OCI-LY3 (cell line): ENCODE results near the gene FGF3.

ENCODE experiments used
- H2AFZ ChIP-seq: fragments of 200-600, 300-600 bp; shearing (Covaris generic); 2 replicates; pipeline ENCODE4 v1.6.0; 2014; ENCODE audit warnings: antibody characterized with exemption, low read depth, low read length
- H3K27ac ChIP-seq: fragments of 200-600, 300-600 bp; sonication (generic); 2 replicates; pipeline ENCODE4 v1.5.1; 2014; ENCODE audit warnings: mild to moderate bottlenecking, low read length, moderate library complexity, mixed read lengths
- H3K27me3 ChIP-seq: fragments of 200-600, 300-600 bp; sonication (generic); 2 replicates; pipeline ENCODE4 v1.6.1; 2014; ENCODE audit warnings: low read depth, low read length, mixed read lengths
- H3K36me3 ChIP-seq: fragments of 200-600, 300-600 bp; sonication (generic); replicated peaks from 2 replicates; pipeline ENCODE3; 2014; ENCODE audit warnings: low read depth, low read length, mixed read lengths
- H3K4me1 ChIP-seq: fragments of 300-600, 200-600 bp; sonication (generic); 2 replicates; pipeline ENCODE4 v1.6.1; 2014; ENCODE audit warnings: low read length, mixed read lengths
- H3K4me2 ChIP-seq: fragments of 200-600, 300-600 bp; sonication (generic); 2 replicates; pipeline ENCODE4 v1.6.1; 2014; ENCODE audit warnings: low read length, mixed read lengths
- H3K4me3 ChIP-seq: fragments of 300-600, 200-600 bp; sonication (generic); 2 replicates; pipeline ENCODE4 v1.5.1; 2014; ENCODE audit warnings: antibody characterized with exemption, mild to moderate bottlenecking, low read length, moderate library complexity
- H3K79me2 ChIP-seq: fragments of 300-600, 200-600 bp; shearing (Covaris generic); 2 replicates; pipeline ENCODE4 v1.6.1; 2014; ENCODE audit warnings: mild to moderate bottlenecking, low read length, mixed read lengths
- H3K9ac ChIP-seq: fragments of 300-600, 200-600 bp; shearing (Covaris generic); 2 replicates; pipeline ENCODE4 v1.6.0; 2014; ENCODE audit warnings: mild to moderate bottlenecking, low read length, moderate library complexity
- H3K9me3 ChIP-seq: fragments of 200-600, 300-600 bp; shearing (Covaris generic); 2 replicates; pipeline ENCODE4 v1.6.1; 2014; ENCODE audit warnings: low read length, mixed read lengths; ENCODE audit not compliant: insufficient read depth
- H4K20me1 ChIP-seq: fragments of 200-600, 300-600 bp; sonication (generic); 2 replicates; pipeline ENCODE4 v1.6.1; 2016; ENCODE audit warnings: low read length, mixed read lengths; ENCODE audit not compliant: insufficient read depth
- EZH2phosphoT487 ChIP-seq: fragments of 200-600 bp; shearing (Covaris generic); IDR thresholded peaks from 2 replicates; pipeline ENCODE4 v1.6.1; 2018; ENCODE audit warnings: antibody characterized with exemption, mixed run types, low read depth
- TF ChIP-seq, protein P1 (sequence below): fragments of 200-600, 300-600 bp; sonication (generic); IDR thresholded peaks from 2 replicates; pipeline ENCODE4 v1.5.1; 2014; ENCODE audit warnings: antibody characterized with exemption, low read length, low read depth

Gene FGF3

DNA sequence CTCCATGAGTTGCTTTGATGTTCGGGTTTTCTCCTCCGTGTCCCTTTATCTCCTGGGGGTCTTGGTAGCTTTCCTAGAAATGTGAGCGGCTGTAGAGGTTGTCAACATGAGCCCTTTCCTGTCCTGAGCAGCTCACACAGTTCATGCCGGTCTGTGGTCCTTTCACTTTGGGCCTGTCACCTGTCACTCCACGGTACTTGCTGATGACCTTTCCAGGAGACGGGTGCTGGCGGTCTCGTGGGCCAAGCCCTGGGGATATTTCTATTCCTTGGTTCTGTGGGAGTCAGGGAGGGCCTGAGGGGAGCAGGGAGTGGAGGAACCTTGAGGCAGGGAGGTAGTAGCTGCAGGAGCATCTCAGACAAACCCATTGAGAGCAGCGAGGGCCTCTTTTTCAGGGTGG, 23.2 kb downstream of the FGF3 start:
- H3K79me2 ChIP-seq, result no peaks in the 10 kb centered on the region
- H3K9me3 ChIP-seq, result no peaks in the 10 kb centered on the region
- H4K20me1 ChIP-seq, result no peaks in the 10 kb centered on the region
- no peak overlapping the region for H3K4me3 ChIP-seq
- no peaks in the 10 kb centered on the region for H3K36me3 ChIP-seq
- no peaks in the 10 kb centered on the region for H3K27me3 ChIP-seq
- no peak overlapping the region for H2AFZ ChIP-seq
- no peak overlapping the region for H3K9ac ChIP-seq
- TF ChIP-seq EZH2phosphoT487, result no peak
- TF ChIP-seq, protein P1, sequence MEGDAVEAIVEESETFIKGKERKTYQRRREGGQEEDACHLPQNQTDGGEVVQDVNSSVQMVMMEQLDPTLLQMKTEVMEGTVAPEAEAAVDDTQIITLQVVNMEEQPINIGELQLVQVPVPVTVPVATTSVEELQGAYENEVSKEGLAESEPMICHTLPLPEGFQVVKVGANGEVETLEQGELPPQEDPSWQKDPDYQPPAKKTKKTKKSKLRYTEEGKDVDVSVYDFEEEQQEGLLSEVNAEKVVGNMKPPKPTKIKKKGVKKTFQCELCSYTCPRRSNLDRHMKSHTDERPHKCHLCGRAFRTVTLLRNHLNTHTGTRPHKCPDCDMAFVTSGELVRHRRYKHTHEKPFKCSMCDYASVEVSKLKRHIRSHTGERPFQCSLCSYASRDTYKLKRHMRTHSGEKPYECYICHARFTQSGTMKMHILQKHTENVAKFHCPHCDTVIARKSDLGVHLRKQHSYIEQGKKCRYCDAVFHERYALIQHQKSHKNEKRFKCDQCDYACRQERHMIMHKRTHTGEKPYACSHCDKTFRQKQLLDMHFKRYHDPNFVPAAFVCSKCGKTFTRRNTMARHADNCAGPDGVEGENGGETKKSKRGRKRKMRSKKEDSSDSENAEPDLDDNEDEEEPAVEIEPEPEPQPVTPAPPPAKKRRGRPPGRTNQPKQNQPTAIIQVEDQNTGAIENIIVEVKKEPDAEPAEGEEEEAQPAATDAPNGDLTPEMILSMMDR, result no peak
- no peak overlapping the region for H3K4me2 ChIP-seq
- no peaks in the 10 kb centered on the region for H3K4me1 ChIP-seq
- no peak overlapping the region for H3K27ac ChIP-seq

DNA sequence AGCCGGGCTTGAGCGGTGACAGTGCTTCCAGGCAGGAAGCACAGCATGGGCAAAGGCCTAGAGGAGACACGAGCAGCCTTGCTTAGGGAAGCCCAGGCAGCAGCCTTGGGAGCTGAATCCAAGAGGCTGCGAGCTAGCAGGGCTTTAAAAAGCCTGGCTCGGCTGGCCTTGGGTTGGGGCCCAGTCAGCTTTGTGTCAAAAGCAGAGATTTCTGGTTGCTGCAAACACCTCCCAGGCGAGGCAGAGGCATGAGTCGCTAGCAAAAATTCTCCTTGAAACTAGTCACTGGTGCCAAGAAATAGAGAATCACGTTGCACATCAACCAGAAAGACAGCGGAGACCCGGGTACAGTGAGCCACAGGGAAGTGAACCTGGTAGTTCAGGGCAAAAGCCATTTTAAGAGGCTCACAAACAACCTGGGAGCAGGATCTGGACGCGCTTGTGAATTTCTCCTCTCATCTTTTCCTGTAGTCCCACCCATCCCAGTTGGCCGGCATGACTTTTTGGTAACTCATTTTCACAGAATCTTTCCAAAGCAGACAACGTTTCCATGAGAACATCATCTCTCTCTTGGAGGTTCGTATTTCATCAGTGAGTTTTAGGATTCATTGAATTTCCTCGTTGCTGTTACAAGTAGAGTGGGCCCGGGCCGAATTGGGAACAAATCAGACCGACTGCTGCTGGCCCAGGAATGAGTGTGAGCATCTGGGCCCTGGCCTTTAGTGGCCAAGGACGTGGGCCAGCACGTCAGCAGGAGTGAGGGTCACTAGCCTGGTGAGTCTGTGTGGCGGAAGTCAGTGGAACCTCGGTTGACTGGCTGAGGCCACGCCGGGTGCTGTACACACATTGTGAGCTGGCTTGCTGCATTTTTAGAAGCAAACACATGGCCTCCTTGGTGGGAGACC, 27.7 kb downstream of the FGF3 start:
- Histone ChIP-seq H3K79me2 (no peaks in the 10 kb centered on the region), H3K4me2 (no peak overlapping the region), H3K36me3 (no peaks in the 10 kb centered on the region), H3K27ac (no peak overlapping the region), H3K4me1 (no peaks in the 10 kb centered on the region), H3K27me3 (no peaks in the 10 kb centered on the region), H3K9me3 (no peaks in the 10 kb centered on the region), H3K9ac (no peak overlapping the region), H2AFZ (no peak overlapping the region), H3K4me3 (no peak overlapping the region), H4K20me1 (no peaks in the 10 kb centered on the region)
- no peak for TF ChIP-seq EZH2phosphoT487
- TF ChIP-seq, protein P1, result no peak

DNA sequence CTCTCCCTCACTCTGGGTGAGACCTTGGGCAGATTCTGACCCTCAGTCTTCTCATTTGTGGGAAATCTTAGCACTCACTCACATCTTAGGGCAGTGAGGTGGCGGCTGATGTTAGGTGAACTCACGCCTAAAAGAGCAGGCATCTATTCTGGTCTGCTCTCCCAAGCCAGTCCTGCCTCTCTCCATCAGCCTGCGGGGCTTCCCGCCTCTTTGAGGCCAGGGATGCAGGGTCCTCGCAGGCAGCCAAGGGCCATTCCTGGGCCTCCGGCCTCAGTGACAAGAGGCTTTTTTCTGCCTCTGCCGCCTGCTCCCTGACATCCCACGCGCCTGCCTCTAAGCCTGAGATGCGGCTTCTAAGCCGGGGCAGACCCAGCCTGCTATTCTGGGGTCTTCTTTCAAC, 30.3 kb downstream of the FGF3 start:
- no peaks in the 10 kb centered on the region for H4K20me1 ChIP-seq
- H2AFZ ChIP-seq, result no peak overlapping the region
- no peak overlapping the region for H3K4me2 ChIP-seq
- H3K9ac ChIP-seq, result no peak overlapping the region
- no peaks in the 10 kb centered on the region for H3K79me2 ChIP-seq
- no peak overlapping the region for H3K27ac ChIP-seq
- no peaks in the 10 kb centered on the region for H3K36me3 ChIP-seq
- TF ChIP-seq, protein P1, result no peak
- no peak for TF ChIP-seq EZH2phosphoT487
- H3K27me3 ChIP-seq, result no peaks in the 10 kb centered on the region
- H3K9me3 ChIP-seq, result no peaks in the 10 kb centered on the region
- no peaks in the 10 kb centered on the region for H3K4me1 ChIP-seq
- H3K4me3 ChIP-seq, result no peak overlapping the region

DNA sequence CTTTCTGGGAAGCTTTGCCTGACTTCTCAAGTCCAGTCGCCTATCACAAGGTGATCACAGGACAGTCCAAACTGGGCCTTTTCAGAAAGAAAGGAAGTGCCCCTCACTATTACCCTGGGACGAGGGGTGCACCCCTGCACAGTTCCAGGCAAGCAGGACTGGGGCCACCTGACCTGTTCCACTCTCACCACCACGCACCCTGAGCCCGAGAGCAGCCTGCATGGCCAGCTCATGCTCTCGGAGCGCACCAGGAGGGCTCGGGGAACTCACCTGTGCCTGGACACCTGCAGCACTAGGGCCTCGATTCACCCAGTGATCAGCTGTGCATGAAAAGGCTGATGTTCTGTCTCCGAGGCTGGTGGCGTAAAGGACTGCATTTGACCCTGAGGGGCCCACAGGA, 31.3 kb downstream of the FGF3 start:
- Histone ChIP-seq H3K9me3 (no peaks in the 10 kb centered on the region), H3K4me1 (no peaks in the 10 kb centered on the region), H3K4me3 (no peak overlapping the region), H3K27ac (no peak overlapping the region), H3K27me3 (no peaks in the 10 kb centered on the region), H3K79me2 (no peaks in the 10 kb centered on the region), H3K9ac (no peak overlapping the region), H2AFZ (no peak overlapping the region), H3K36me3 (no peaks in the 10 kb centered on the region), H3K4me2 (no peak overlapping the region), H4K20me1 (no peaks in the 10 kb centered on the region)
- TF ChIP-seq EZH2phosphoT487, result no peak
- TF ChIP-seq, protein P1, result no peak
